ENCODE results near the gene TIGAR. TPM values are rescaled to one million over a fixed set of nuclear protein-coding genes. Genes with fewer than 3 reads are reported as not detected.

TIGAR gene
- polyA plus RNA-seq, 1 donor from 2014 or later, result 10.0 TPM

DNA sequence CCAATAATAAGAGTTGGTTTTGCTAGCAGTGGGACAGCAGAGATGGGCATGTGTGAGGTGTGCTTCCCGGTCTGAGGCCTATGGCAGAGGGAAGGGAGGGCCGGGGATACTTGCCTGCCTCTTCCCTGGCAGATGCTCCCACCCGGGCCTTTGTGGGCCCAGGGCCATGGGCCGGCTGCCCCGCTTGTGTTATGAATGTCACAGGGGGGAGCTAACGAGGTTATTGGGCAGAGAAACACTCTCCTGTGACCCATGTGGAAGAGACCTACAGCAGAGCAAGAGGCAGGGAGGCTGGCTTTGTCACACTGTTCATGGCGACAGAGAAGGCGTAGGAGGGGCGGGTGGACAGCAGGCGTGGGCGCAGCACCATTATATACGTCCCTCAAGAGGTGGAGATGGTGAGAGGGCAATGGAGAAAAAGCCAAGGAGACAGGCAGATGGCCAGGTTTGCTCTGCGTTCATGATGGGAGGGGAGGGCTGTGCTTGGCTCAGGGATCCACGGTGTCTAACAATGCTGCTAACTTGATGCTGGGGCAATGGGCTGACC is 34.2 kb upstream of the TIGAR start:
- H2AFZ ChIP-seq (ENCODE audit: low read depth, low read length), result no peak overlapping the region
- H3F3A ChIP-seq (ENCODE audit: insufficient read depth, low read length, poor library complexity, severe bottlenecking), result no peaks in the 10 kb centered on the region
- H3K79me2 ChIP-seq (replicated peaks; ENCODE audit: insufficient read depth, low read length), result peaks cover 17% of the 10 kb centered on the region
- H3K9me2 ChIP-seq (ENCODE audit: insufficient read depth, low read length), result no peaks in the 10 kb centered on the region
- TF ChIP-seq, protein P1, sequence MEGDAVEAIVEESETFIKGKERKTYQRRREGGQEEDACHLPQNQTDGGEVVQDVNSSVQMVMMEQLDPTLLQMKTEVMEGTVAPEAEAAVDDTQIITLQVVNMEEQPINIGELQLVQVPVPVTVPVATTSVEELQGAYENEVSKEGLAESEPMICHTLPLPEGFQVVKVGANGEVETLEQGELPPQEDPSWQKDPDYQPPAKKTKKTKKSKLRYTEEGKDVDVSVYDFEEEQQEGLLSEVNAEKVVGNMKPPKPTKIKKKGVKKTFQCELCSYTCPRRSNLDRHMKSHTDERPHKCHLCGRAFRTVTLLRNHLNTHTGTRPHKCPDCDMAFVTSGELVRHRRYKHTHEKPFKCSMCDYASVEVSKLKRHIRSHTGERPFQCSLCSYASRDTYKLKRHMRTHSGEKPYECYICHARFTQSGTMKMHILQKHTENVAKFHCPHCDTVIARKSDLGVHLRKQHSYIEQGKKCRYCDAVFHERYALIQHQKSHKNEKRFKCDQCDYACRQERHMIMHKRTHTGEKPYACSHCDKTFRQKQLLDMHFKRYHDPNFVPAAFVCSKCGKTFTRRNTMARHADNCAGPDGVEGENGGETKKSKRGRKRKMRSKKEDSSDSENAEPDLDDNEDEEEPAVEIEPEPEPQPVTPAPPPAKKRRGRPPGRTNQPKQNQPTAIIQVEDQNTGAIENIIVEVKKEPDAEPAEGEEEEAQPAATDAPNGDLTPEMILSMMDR (IDR thresholded peaks at IDR 0.05; ENCODE audit: poor library complexity, severe bottlenecking), result no peak
- no peak for TF ChIP-seq POLR2AphosphoS5 (IDR thresholded peaks at IDR 0.05)
- TF ChIP-seq MXI1 (conservative IDR thresholded peaks at IDR 0.05; ENCODE audit: poor library complexity, severe bottlenecking), result no peak
- no peaks in the 10 kb centered on the region for H3K36me3 ChIP-seq (ENCODE audit: insufficient read depth, low read length)
- H4K20me1 ChIP-seq (ENCODE audit: insufficient read depth), result no peaks in the 10 kb centered on the region
- no peak overlapping the region for H3K9ac ChIP-seq (ENCODE audit: low read length)
- H3K4me3 ChIP-seq (ENCODE audit: low read length), result no peak overlapping the region
- no peaks in the 10 kb centered on the region for H3K9me3 ChIP-seq (ENCODE audit: low read length)
- H3K27me3 ChIP-seq (ENCODE audit: insufficient read depth, low read depth, low read length), result no peaks in the 10 kb centered on the region
- no peak overlapping the region for H3K27ac ChIP-seq (ENCODE audit: low read length)
- no peak overlapping the region for H3K4me2 ChIP-seq (ENCODE audit: low read length)

DNA sequence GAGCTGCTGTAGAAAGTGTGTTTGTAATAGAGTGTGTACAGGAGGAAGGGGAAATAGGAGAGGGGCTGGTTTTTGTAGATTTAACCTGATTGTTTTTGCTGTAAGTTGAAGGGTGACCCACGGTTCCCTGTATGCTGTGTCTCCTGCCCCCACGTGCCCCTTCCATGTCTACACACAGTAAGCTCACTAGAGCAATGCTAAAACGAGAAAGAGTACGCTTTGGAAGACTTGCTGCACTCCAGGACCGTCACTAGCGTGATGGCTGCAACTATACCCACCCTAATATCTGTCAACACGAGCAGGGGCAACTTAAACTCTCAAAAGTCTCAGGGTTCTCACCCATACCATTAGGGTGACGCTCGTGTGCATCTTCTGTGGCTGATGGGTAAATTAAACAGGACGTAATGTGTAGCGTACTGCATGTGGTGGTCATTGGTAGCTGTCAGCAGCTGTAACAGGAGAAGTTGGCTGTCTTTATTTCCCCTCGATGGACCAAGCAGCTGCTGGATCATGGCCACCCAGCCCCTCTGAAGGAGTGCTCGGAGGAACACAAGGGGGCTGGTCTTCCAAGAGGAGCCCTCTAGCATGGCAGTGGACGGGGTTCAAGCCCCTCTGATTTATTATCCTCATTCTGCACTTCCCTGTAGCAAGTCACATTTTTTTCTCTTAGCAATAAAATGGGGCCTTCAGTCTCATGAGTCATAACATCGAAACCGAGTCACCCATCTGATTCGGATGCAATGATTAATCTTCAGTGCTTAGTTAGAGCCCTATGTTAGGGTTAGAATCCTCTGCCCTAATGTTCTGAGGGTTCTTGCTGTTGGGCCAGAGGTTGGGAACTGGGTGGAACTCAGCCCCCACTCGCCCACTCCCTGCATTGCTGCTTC is 33.4 kb upstream of the TIGAR start:
- Histone ChIP-seq H3K79me2 (replicated peaks; ENCODE audit: insufficient read depth, low read length) (peaks cover 21% of the 10 kb centered on the region), H3K9ac (ENCODE audit: low read length) (no peak overlapping the region), H3K9me2 (ENCODE audit: insufficient read depth, low read length) (no peaks in the 10 kb centered on the region), H3K27me3 (ENCODE audit: insufficient read depth, low read depth, low read length) (no peaks in the 10 kb centered on the region), H3K4me3 (ENCODE audit: low read length) (no peak overlapping the region), H3F3A (ENCODE audit: insufficient read depth, low read length, poor library complexity, severe bottlenecking) (no peaks in the 10 kb centered on the region), H3K36me3 (ENCODE audit: insufficient read depth, low read length) (no peaks in the 10 kb centered on the region), H3K27ac (ENCODE audit: low read length) (no peak overlapping the region), H2AFZ (ENCODE audit: low read depth, low read length) (no peak overlapping the region), H4K20me1 (ENCODE audit: insufficient read depth) (no peaks in the 10 kb centered on the region), H3K9me3 (ENCODE audit: low read length) (no peaks in the 10 kb centered on the region), H3K4me2 (ENCODE audit: low read length) (no peak overlapping the region)
- TF ChIP-seq RAD21 (conservative IDR thresholded peaks at IDR 0.05), result no peak

DNA sequence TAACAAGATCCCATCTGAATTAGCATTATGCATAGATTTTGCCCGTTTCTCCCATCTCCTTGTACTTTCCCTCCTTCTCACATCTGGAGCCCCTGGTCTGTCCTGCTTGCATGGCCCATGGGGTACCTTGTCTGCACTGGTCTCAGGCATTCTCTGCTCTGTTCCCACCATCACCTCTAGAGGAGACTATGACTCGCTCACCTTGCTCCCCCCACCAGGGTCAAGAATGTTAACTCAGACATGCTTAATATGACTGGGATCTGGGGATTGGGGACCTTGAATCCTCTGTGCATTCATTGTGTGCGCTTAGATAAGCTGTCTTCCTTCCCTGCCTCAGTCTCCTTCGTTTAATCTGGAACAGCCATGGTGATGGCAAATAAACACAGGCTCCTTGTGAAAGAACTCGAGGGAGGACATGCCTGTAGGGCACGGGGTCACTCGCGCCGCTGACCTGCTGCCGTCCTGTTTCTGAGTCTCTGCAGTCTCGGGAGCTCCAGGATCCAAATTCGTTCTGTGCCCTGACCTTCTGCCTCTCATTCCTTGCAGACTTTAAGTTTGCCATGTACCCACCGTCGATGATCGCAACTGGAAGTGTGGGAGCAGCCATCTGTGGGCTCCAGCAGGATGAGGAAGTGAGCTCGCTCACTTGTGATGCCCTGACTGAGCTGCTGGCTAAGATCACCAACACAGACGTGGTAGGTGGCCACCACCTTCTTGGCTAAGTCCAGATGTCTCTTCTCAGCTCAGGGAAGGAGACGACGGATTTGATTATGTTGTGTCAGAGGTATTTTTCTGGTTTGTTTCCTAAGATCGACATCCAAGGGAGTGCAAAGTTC is 32.5 kb upstream of the TIGAR start:
- Histone ChIP-seq H3K27ac (ENCODE audit: low read length) (no peak overlapping the region), H3K9me2 (ENCODE audit: insufficient read depth, low read length) (no peaks in the 10 kb centered on the region), H3K4me2 (ENCODE audit: low read length) (no peak overlapping the region), H3K4me3 (ENCODE audit: low read length) (no peak overlapping the region), H3K27me3 (ENCODE audit: insufficient read depth, low read depth, low read length) (no peaks in the 10 kb centered on the region), H3K9me3 (ENCODE audit: low read length) (no peaks in the 10 kb centered on the region), H3K36me3 (ENCODE audit: insufficient read depth, low read length) (no peaks in the 10 kb centered on the region), H3K79me2 (replicated peaks; ENCODE audit: insufficient read depth, low read length) (peaks cover 16% of the 10 kb centered on the region), H2AFZ (ENCODE audit: low read depth, low read length) (no peak overlapping the region), H3F3A (ENCODE audit: insufficient read depth, low read length, poor library complexity, severe bottlenecking) (no peaks in the 10 kb centered on the region), H4K20me1 (ENCODE audit: insufficient read depth) (no peaks in the 10 kb centered on the region), H3K9ac (ENCODE audit: low read length) (no peak overlapping the region)
- TF ChIP-seq MXI1 (conservative IDR thresholded peaks at IDR 0.05; ENCODE audit: poor library complexity, severe bottlenecking), result no peak
- TF ChIP-seq, protein P2, sequence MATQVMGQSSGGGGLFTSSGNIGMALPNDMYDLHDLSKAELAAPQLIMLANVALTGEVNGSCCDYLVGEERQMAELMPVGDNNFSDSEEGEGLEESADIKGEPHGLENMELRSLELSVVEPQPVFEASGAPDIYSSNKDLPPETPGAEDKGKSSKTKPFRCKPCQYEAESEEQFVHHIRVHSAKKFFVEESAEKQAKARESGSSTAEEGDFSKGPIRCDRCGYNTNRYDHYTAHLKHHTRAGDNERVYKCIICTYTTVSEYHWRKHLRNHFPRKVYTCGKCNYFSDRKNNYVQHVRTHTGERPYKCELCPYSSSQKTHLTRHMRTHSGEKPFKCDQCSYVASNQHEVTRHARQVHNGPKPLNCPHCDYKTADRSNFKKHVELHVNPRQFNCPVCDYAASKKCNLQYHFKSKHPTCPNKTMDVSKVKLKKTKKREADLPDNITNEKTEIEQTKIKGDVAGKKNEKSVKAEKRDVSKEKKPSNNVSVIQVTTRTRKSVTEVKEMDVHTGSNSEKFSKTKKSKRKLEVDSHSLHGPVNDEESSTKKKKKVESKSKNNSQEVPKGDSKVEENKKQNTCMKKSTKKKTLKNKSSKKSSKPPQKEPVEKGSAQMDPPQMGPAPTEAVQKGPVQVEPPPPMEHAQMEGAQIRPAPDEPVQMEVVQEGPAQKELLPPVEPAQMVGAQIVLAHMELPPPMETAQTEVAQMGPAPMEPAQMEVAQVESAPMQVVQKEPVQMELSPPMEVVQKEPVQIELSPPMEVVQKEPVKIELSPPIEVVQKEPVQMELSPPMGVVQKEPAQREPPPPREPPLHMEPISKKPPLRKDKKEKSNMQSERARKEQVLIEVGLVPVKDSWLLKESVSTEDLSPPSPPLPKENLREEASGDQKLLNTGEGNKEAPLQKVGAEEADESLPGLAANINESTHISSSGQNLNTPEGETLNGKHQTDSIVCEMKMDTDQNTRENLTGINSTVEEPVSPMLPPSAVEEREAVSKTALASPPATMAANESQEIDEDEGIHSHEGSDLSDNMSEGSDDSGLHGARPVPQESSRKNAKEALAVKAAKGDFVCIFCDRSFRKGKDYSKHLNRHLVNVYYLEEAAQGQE (IDR thresholded peaks at IDR 0.05; ENCODE audit: borderline replicate concordance), result no peak
- TF ChIP-seq, protein P1 (IDR thresholded peaks at IDR 0.05; ENCODE audit: poor library complexity, severe bottlenecking), result no peak
- no peak for TF ChIP-seq EZH2 (IDR thresholded peaks at IDR 0.05; ENCODE audit: borderline replicate concordance, insufficient read depth, low read length, poor library complexity, severe bottlenecking)
- TF ChIP-seq POLR2AphosphoS5 (IDR thresholded peaks at IDR 0.05), result no peak
- TF ChIP-seq RAD21 (conservative IDR thresholded peaks at IDR 0.05), result no peak
- no peak for TF ChIP-seq EP300 (conservative IDR thresholded peaks at IDR 0.05; ENCODE audit: poor library complexity, severe bottlenecking)
- TF ChIP-seq SMC3 (conservative IDR thresholded peaks at IDR 0.05; ENCODE audit: poor library complexity), result no peak
- no peak for TF ChIP-seq TAF1 (IDR thresholded peaks at IDR 0.05; ENCODE audit: low read depth)
